GM21526 (cell line): Measurements from ENCODE around the gene MRPL42.
"Not testable (repeated sequence)": the region's sequence is repeated elsewhere in the genome, so short reads cannot be mapped to it uniquely, and the experiment has no call there.

Experiments
- ATAC-seq: cut with Tn5 transposase; IDR thresholded peaks from one replicate; pipeline ENCODE4 v1.9.1; 2021; ENCODE audit warnings: moderate library complexity; ENCODE audit not compliant: unreplicated experiment, low FRiP score

The MRPL42 gene

DNA sequence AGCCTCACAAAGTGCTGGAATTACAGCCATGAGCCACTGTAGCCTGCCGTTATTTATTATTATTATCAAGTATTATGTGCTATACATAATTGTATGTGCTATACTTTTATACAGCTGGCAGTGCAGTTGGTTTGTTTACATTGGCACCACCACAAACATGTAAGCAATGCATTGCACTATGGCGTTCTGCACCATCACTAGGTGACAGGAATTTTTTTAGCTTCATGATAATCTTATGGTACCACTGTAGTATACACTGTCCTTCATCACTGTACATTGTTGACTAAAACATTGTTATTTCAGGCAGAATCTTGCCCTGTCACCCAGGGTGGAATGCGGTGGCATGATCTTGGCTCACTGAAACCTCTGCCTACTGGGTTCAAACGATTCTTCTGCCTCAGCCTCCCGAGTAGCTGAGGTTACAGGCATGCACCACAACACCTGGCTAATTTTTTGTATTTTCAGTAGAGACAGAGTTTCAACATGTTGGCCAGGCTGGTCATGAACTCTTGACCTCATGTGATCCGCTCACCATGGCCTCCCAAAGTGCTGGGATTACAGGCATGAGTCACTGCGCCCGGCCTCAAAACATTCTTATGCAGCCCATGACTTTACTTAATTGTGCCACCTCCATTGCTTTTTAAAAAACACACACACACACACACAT is 17.1 kb downstream of the MRPL42 start:
- ATAC-seq = no peak

DNA sequence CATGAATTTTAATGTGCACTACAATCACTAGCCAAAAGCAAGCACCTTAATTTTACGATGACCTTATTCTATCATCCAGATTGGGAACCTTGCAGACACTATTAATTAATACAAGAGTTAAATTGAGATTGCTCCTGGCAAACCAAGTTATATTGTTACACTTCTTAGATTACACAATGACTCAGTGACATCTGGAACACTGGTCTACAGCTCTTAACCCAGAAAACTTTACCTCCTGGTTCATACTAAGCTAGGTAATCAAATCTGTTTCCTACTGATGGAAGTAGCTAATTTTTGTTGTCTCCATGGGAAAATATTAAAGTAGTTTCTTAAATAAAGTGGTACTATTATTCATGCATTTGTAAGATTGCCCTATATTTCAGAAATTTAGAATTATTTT is 25.5 kb downstream of the MRPL42 start:
- ATAC-seq = not testable (repeated sequence)

DNA sequence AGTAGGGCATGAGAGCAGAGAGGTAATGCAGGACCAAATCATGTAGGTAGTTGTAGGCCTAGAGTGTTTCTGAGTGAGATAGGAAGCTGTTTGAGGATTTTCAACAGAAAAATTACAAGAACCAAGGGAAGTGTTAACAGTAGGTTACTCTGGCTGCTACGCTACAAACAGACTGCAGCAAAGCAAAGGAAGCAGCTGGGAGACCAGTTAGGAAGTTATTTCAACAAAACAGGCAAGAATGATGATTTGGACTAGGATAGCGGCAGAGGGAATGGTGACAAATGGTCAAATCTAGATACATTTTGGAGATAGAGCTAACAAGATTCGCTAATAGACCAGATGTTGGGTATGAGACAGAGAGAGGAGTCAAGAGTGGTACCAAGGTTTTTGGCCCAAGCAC is 26.8 kb downstream of the MRPL42 start:
- ATAC-seq = no peak

DNA sequence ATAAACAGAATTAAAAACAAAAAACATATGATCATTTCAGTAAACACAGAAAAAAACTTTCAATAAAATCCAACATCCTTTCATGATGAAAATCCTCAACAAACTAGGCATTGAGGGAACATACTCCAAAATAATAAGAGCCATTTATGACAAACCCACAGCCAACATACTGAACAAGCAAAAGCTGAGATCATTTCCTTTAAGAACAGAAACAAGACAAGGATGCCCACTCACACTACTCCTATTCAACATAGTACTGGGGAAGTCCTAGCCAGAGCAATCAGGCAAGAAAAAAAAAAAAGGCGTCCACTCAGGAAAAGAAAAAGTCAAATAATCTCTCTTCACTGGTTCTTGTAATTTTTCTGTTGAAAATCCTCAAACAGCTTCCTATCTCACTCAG is 30.1 kb downstream of the MRPL42 start:
- no peak for ATAC-seq

DNA sequence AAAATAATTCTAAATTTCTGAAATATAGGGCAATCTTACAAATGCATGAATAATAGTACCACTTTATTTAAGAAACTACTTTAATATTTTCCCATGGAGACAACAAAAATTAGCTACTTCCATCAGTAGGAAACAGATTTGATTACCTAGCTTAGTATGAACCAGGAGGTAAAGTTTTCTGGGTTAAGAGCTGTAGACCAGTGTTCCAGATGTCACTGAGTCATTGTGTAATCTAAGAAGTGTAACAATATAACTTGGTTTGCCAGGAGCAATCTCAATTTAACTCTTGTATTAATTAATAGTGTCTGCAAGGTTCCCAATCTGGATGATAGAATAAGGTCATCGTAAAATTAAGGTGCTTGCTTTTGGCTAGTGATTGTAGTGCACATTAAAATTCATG is 31.5 kb downstream of the MRPL42 start:
- not testable (repeated sequence) for ATAC-seq

DNA sequence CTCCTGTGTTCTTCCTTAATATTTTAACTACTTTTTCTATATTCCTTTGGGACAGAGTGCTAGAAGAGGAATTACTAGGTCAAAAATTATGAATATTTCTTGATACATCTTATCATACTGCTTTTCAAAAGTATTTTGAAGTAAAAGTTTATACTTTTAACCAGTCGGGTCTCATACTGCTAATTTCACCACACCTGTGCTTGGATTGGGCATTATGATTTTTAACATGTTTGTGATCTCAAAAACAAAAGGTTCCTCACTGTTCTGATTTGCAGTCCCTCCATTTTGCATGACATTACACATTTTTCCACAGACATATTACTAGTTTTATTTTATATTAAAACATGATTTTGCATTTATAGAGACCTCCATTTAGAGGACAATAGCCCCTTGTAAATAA is 32.9 kb downstream of the MRPL42 start:
- ATAC-seq = no peak

DNA sequence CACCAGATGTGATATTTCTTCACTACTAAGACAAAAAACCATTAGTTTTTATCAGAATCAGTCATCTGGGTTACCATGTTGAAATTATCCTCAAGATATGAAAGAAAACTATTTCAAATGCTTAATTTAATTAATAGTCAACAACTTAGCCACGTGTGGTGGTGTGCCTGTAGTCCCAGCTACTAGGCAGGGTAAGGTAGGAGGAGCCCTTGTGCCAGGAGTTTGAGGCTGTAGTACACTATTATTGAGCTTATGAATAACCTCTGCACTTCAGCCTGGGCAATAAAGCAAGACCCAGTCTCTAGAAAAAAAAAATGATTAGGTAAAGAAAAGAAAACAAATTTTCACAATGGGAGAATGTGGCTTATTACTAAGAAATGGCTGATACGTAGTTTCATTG is 33.4 kb downstream of the MRPL42 start:
- no peak for ATAC-seq

DNA sequence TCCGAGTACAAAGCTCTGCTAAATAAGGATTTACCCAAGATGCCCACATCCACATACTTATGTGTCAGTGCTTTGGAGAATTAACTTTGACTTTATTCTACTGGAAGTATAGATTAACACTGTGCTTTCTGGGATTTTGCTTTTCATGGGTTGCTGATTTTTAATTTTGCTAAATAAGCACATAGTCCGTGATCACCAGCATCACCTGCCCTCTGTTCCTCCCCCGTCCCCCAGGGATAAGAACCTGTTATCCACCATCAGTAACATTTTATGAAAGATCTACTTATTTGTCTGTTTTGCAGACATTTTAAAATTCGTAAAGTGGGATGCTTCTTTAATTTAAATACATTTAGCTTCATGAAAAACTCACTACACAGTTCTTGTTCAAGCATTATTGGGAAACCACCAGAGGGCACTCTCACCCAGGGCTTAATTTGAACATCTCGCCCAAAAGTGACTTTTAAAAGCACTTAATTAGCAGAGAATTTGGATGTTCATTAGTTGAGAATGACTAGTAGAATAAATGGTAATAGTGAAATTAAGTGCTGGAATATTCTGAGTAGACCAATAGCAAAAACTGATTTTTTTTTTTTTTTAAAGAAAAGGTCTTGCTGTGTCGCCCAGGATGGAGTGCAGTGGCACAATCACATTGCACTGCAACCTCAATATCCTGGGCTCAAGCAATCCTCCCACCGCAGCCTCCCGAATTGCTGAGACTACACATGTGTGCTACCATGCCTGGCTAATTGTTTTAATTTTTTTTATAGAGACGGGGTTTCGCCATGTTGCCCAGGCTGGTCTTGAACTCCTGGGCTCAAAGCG is 35.7 kb downstream of the MRPL42 start:
- no peak for ATAC-seq

DNA sequence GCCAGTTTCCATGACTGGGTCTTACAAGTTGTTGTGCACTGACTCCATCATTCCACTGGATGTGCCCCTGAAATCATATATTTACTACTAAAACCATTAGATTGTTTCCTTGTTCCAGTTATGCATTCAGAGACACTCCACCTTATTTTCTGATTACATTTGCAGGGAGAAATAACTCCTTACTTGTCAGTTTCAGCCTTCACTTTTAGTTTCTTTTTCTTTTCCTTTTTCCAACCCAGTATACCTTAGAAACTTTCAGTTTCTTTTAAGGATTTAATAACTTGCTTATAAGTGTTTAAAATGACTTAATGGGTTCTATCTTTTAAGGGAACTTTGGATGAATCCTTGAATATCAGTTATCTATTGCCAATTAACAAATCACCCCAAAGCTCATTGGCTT is 39.9 kb downstream of the MRPL42 start:
- no peak for ATAC-seq

DNA sequence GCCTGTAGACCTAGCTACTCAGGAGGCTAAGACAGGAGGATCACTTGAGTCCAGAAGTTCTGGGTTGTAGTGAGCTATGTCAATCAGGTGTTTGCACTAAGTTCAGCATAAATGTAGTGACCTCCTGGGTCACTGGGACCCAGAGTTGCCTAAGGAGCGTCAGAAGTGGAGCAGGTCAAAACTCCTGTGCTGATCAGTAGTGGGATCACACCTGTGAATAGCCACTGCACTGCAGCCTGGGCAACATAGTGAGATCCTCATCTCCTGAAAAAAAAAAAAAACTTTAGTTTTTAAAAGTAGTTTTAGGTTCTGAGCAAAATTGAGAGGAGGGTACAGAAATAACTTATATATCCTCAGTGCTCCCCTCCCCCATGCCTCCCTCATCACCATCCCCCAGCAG is 42.2 kb downstream of the MRPL42 start:
- no peak for ATAC-seq

DNA sequence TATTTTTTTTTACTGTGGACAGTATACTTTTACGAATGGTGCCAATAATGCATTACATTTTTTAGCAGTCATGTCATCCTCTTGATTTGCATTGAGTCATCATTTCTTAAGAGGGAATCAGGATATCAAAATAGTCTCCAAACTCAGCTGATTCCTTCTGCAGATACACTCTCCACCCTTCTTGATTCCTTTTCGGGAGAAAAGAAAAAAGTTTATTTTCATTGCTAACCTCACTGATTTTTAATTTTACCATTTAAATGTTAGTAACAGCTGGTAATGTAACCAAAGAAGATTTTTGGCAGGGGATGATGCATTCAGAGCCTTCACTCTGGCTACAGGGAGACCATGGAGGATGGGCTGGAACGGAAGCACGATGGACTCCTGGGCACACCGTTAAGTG is 47.5 kb downstream of the MRPL42 start:
- no peak for ATAC-seq

DNA sequence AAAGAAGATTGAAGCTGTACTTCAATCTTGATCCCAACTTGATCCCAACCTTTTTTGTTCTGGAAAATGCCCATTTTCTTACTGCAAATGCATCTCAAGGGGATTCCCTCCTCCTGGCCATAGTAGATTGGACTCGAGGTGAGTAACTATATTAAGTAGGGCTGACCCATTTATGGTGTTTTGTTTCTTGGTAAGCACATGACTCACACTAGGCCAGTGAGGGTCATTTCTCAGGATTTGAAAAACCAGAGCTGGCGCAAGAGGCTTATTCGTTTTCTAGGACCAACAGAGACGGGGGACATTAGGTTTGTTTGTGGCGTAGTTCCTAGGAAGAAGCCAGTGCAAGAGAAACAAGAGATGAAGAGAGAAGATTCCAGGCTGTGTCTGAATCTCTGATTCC is 51.4 kb downstream of the MRPL42 start:
- ATAC-seq = no peak

DNA sequence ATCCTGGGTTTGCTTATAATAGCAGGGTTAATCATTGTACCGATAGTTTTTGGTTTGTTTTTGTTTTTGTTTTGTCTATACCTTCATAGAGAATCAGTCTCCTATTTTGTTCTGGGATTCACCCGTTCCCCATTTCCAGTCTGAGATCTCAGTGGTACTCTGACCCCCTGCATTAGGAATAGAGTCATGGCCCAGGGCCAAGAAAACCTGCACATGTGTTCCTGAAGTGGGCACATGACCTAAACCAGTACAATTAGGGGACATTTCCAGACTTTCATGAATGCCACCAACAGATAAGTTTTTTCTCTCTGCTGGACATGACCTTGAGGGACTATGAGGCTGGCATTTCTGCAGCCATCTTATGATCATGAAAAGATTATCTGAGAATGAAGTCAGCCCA is 52.5 kb downstream of the MRPL42 start:
- ATAC-seq = no peak

DNA sequence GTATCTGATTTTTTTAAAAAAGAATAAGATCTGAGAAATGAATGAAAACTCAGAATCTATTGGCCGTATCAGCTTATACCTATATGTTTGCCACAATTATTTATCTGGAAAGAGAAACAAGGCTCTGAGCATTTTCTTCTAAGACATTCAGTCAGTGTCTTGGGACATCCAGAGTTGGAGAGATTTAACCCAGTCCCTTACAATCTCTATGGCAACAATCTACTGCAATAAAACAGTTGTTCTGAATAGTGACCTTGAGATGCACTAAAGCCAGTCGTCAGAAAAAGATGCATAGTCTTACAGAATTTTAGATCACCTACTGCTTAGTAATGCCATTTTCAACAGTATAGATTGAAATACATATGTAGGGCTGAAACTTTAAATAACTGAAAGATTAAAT is 53.1 kb downstream of the MRPL42 start:
- no peak for ATAC-seq

DNA sequence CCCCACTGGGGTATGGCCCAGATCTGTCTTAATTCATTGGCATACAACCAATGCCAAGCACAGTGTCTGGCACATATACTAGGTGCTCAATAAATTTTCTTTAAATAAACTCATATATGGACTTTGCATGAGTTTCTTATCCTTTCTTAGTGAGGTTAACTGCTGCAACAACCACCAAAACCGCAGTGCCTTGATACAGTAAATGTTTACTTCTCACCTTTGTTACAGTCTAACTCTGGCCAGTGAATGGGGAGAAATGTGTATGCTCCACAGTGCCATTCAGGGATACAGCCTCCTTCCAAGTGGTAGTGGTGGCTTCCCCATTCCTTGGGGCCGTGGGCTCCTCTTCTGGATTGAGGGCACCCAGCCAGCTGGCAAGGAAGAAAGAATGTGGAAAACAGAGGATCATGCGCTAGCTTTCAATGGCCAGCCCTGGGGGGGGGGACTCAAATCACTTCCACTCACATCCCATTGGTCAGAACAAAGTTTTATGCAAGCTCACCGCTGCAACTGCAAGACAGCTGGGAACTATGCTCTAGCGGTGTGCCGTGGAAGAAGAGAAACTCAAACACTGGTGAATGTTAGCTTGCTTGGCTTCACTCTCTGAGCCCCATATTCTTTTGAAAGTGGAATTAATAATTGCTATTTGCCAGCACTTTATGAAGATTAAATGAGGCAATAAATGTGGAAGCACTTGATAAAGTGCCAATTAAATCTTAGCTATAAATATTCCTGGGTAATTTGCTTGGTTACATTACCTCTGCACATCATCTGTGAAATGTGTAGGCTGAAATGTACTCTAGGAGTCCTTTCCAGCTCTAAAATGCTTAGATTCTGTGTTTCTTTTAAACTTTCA is 54.1 kb downstream of the MRPL42 start:
- no peak for ATAC-seq

DNA sequence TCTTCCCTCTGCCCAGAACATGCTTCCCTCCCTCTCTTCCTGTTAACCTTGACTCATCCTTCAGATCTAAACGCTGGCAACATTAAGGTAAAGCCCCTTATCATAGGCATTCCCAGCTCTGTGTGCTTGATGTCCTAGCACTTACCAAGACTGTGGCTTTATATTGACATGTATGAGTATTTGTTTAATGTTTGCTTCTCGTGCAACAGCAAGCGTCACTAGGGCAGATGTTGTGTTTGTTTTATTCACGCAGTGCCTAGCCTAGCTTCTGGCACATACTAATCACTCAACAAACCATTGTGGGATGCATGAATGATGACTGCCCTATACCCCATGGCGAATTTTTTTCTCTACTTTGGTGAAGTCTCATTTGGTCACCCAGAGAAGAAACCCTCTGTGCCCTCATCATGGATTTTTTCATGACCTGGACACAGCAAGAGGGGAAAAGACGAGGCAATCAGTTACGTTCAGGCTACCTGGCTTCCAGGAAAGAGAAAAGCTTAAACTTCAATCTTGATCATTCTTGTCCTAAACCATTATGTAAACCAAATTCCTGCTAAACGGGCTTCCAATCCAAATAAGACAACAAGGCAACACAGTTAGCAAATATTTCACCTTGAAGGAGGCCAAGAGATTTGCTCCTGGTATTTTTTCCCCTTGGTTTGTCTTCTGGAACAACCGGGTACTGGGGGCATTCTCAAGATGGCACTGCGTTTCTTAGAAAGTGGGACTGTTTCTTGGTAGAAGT is 57.2 kb downstream of the MRPL42 start:
- ATAC-seq = no peak

DNA sequence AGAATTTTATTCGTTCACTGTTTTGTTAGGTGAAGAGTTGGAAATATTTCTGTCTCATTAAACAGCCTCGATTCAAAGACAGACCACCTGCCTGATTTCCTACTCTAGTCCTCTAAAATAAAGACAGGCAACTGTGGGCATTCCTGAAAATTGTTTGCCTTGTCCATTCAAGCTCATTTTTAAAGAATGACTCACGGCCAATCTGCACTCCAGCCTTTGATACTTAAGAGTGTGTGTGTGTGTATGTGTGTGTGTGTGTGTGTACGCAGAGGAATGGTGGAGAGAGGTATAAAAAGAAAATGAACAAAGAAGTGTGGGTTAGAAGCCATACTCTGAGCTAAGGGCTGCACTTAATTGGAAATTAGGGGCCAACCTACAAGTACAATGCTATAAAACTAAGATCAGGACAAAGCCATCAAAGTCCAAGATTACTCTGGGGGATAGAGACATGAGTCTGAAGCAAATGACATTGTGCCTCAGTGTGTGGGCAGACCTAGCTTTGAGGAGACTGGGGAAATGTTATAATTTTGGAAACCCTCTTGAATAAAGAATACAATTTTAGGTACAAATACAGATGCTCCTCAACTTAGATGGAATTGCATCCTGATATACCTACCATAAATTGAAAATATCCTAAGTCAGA is 59.6 kb downstream of the MRPL42 start:
- no peak for ATAC-seq

DNA sequence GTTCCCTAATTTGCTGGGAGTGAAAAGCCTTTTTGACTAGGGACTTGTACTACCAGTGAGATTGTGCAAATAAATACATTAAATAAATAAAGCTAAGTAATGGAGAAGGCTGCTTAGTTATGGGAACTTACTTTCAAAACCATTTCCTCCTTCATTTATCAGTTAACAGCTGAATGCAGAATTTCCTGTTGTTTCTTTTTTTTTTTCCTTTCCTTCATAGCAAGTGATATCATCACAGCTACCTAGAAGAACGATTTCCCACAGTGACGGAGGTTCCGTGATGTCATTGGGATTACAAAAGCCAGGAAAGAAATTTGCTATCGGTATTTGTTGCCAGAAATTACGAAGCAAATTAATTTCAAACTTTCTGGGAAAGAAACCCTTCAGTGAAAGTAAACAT is 63.0 kb downstream of the MRPL42 start:
- no peak for ATAC-seq

DNA sequence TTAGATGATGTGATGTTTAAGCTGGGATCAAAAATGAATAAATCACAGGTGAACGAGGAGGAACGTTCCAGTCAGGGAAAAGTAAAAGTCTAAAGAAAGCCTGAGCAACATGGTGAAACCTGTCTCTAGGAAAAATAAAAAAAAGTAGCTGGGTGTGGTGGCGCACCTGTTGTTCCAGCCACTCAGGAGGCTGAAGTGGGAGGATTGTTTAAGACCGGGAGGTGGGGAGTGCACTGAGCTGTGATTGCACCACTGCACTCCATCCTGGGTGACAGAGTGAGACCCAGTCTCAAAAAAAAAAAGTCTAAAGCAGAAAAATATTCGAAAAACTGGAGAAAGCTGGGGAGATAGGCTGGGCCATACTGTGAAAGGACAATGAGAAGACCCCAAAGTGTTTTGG is 66.0 kb downstream of the MRPL42 start:
- no peak for ATAC-seq

DNA sequence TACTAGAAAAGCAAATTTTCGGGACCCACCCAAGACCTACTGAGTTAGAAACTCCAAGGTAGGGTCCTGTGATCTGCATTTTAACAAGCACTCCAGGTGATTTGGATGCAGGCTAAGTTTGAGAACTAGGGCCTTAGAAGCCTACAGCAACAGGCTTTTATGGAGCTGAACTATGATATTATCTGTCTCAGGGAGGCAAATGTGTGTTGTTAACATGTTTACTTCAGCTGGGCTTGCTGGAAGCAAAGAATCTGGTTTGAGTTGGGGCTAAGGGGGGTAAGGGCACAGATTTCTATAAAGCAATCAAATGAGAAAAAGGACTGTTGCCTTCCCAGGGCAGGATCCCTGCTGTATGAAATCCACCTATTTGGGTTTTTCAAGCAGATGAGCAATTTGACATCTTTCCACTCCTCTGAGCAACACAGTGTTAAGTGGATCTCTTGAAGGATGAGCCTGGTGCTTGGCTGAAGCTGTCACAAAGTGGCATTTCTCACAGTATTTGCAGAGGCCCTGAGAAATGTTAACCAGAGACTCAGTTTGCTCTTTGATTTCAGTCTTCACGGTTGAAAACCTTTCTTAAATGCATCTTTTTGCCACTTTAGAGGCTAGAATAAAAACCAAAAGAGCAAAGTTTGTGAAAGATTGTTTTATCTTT is 68.9 kb downstream of the MRPL42 start:
- ATAC-seq = no peak
